Measurements from ENCODE around the gene CCDC51.

CCDC51 gene

DNA sequence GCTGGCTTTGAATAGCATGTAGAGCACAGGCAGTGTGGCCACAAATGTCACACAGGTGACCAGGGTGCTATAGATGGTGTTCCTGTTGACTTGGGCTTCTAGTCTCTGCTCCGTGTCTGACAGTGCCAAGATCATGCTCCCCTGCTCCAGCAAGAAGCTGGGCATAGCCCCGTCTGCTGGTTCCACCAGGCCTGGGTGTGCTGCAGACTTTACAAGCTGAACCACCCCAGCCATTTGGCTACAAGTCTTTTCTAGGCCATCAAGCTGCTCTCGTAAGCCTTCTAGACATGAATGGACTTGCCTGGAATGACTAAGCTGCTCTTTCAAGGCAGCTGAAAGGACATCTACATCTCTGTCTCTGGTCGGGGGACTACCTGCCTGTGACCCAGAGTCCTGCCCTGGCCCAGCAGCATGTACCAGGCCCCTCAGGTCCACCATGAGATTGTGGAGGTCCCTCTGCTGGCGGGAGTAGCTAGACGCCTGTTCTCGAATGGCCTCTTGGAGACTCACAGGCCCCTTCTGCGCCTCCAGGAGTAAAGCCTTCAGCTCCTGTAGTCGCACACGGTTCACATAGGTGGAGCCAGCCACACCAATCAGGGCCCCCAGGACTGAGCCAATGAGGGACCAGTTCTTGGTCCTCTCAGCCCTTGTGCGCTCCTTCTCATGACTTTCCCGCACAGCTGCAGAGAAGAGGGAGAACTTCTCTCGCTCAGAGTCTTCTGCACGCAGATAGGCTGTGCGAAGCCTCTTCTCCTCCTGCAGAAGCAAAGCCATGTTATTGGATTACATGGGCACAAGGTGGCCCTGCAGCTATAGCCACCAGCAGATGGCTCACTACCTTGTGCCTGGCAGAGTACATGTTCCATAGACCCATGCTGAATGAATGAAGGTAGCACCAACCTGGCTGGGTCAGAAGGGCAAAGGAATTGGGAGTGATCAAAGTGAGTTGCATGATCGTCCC is 7.2 kb downstream of the CCDC51 start:
- DNase-seq, result no peak

DNA sequence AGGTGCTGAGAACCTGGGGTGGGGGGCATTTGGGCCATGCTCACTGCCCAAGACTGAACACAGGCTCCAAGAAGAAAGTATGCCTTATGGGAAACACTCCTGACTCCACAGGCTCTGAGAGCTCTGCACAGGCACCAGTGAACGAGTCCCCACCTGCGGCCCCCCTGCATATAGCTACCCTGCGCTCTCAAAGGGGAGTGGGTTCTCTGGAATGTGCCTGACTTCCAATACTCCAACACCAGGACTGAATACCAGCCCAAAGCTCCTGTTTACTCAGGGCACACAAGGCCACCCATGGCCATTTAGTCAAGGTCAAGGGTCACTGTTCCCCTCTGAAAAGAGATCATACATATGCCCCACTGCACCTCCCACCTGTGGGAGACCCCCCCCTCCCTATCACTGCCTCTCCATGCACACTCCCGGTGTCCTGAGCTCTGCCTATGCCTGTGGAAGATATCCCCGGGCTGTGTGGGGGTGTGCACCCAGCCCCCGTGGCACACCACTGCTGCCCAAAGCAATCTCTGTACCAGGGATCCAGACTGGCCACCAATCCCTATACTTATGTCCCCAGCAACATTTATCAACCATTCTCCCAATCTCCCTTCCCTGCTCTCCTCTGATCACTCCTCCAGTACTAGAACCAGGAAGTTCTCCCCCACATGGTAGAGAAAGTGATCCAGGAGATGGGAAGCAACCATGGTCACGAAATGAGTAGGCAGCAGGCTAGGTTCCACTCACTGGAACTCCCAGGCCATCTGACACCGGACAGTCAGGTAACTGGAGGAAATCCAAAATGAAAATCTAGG is 8.5 kb downstream of the CCDC51 start:
- no peak for DNase-seq

DNA sequence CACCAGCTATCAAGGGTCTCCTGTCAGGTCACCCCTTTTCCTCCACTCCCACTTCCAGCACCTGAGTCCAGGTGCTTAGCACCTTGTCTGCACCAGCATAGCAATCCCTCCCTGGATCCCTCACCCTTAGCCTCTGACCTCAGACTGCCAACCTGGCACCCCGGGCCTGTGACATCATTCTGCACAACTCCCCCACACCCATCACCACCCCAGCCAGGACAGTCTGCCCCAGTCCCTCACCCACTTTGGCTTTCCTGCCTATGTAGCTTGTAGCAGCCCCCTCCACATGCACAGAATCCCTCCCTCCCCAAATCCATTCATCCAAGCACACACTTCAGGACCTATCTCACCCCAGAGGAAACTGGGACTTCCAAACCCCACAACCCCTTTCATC is 9.2 kb downstream of the CCDC51 start:
- no peak for DNase-seq

DNA sequence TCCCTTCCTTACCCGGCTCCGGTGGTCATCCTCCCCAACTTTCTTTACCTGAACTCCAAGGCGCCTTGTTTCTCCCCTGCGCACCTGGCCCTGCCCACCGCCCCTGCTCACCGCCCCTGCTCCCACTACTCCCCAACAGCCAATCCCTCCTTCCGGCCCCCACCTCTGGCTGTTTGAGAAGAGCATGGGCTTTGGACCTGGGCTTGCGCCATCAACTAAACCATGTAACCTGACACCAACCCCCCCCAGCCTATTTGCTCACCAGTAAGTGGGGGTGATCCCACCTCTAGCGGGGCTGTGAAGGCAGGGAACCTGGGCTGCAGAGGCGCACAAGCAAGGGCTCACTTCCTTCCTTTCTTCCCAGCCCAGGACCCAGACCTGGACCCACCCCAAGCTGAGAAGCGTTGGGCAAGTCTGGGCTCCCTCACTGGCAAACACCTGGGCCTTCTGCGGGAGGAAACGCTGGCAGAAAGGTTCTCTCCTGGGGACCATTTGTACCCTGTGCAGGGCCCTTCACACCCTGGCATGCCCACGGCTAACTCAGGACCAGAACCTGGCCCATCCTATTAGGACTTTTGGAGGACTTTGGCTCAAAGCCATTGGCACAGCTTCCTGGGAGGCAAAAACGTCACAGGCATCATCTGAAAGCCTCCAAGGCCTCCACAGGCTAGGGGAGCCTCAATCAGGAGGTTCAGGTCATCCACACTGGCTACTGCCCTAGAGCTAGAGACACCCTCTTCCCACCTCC is 9.8 kb downstream of the CCDC51 start, which contains the start of gene PLXNB1:
PLXNB1 (minus strand) TSS at position 127 of the 748 bp plus-strand sequence. CDS start 5,475 bp downstream, outside the sequence.
- peak; percentile 64 for DNase-seq

DNA sequence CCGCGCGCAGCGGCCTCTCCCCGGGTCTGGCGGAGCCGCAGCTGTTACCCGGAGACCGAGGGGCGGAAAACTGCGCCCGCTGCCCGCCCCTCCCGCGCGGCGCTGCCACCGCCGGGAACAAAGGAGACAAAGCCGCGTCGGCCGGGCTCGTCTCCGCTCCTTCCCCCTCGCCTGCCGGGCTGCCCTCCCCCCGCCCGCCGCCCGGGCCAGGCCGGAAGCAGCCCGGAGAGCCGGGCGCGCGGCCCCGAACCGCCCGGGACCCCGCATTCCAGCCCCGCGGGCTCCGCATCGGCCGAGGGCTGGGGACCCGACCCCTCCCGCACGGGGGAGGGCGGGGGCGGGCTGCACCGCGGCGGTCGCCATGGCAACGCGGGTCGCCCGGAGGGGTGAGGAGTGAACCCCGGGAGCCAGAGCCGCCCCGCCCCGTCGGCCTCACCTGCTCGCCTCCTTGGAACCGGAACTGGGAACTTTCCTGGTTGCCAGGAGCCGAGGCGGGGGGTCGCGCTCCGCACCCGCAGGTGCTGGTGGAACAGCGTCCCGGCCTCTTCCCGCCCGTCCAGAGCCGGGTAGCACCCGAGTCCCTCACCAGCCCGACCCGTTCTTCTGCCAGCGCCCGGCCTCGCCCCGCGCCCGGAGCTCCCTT is 10.5 kb downstream of the CCDC51 start:
- peak; percentile 58 for DNase-seq

DNA sequence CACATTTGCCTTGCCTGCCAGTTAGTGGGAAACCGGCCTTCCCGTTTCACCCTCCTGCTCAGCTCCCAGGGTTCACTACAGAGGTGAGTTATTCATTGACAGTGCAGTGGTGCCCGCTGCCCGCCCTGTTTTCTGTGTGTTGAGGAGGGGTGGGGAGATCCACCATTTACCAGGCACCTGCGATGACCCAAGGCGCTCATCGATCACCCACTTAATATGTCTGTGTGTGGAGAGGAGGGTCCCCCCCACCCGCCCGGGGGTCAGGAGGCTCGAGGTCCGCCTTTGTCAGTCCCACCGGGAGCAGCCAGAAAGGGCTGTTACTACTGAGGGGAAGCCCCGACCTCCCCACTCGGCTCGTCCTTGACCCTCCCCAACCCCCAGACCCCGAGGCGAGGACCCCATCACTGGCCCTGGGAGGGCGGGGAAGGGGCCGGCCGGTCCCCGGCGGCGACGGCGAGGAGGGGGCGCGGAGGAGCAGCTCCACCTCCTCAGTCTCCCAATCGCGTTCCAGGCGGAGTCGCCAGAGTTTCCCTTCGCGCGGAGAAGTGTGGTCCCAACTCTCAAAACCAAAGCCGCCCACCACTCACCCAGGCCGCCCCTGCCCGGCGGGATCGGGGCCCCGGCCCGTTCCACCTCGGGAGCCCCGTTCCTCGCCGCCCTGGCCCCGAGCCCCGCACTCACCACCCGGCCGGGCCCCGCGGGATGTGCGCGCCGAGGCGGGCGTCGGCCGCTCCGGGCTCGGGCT is 11.2 kb downstream of the CCDC51 start:
- peak; percentile 30 for DNase-seq

DNA sequence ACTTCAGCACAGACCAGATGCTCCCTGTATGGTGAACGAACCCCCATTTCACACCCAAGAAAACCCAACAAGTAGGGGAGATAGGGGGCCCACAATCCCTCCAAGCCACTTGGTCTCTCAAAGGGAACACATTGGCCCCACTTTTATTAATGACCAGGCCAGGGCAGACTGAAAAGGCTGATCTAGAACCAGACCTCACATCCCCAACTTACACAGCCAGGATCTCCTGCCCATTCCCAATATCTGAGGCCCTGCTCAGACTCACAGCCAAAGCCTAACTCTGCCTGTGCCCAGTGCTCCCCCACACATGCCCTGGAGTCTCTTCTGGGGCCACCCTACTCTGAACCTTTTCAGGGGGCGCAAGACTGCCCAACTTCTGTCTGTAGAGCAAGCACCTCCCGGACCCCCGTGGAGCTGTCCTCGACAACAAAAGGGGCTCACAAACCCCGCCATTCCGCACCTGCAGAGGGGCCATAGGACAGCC is 11.8 kb downstream of the CCDC51 start:
- no peak for DNase-seq

GRCh38 chr3:48427630-48427962 is 12.3 kb downstream of the CCDC51 start:
- DNase-seq, result no peak

DNA sequence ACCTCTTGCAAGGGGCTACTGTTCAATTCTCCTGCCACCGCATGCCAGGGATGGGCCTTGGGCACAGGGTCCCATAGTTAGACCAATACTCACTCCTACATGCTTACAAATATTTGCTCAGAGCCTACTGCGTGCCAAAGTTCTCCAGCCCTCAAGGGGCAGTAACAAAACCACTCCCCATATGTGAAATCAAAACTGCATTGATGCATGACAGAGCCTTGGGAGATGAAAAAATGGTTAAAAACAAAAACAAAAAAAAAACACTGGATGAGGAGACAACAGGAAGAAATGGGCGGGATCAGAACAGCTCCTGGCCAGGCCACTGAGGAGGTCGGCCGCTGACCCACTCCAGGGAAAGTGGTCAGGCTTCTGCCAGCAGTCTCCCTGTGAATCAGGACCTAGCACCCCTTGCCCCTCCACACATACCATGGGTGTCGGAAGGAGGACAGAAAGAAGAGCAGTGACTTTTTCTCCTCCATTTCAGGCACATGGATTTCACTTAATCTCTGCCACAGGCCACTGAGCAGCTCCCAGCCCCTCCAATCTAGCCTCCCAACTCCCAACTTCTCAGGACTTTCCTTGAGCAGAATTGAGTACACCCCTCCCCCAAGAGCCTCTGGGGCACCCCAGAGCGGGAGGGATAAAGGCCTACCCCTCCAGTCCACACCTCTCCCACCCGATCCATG is 12.8 kb downstream of the CCDC51 start:
- no peak for DNase-seq

DNA sequence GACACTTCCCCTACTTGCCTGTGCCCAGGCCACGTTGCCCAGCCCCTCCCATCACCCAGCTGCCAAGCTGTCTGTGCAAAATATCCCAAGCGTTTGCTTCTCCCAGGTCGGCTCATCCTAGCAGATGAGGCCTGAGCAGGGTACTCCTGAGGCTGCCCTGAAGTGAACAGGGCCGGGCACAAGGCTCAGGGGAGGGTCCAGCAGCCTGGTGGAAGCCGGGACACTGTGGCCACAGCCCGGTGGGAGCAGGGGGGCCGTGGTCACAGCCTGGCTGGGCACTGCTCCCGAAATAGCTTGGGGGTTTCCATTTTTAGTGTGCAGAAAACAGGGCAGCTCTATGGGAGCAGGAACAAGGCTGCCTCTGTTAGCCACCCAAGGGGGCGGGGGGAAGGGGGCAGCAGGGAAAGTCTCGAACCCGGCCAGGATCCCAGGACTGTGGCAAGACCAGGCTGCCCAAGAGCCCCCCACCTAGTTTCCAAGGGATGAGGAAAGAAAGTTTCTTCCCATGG is 13.5 kb downstream of the CCDC51 start:
- DNase-seq, result no peak

GRCh38 chr3:48425281-48425812 is 14.6 kb downstream of the CCDC51 start:
- DNase-seq, result no peak

GRCh38 chr3:48423883-48424695 is 15.8 kb downstream of the CCDC51 start:
- DNase-seq, result no peak

- DNase-seq, result no peak
Observed at GRCh38 chr3:48423241-48423882, 16.6 kb downstream of the CCDC51 start.

- DNase-seq, result no peak
Observed at GRCh38 chr3:48422681-48423080, 17.2 kb downstream of the CCDC51 start.

GRCh38 chr3:48422272-48422671 is 17.6 kb downstream of the CCDC51 start:
- no peak for DNase-seq

- no peak for DNase-seq
Observed at GRCh38 chr3:48420561-48420960, 19.4 kb downstream of the CCDC51 start.

GRCh38 chr3:48419597-48419996 is 20.3 kb downstream of the CCDC51 start:
- DNase-seq, result no peak

- no peak for DNase-seq
Observed at GRCh38 chr3:48419149-48419548, 20.8 kb downstream of the CCDC51 start.

DNA sequence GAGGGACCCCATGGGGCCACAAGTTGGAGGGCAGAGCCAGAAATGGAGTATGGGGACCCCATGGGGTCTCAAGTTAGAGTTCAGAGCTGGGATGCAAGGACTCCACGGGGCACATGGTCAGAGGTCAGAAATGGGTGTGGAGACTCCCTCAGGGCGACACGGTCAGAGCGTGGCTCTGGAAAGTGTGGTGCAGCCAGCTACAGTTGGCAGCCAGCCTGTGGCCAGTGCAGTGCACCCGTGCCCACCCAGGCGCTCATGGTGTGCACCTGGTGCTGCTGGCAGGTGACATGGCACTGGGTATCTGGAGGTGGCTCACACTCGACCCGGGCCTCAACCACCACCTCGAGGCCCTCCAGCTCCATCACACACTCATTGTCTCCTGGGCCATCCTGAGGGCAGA is 21.3 kb downstream of the CCDC51 start:
- DNase-seq, result no peak

Data from NCI-H526 treated with DMSO at 0.1 percent for 48 hours (cell line).